ENCODE data around the gene LTB. TPM values are rescaled to one million over a fixed set of nuclear protein-coding genes. Genes with fewer than 3 reads are reported as not detected.

Gene LTB
- total and polyA plus RNA-seq, 9 of the 15 experiments (the other 6 are each of a cell fraction or from before 2014, with no cell fraction given): 0.07 to 0.51 TPM; not detected in 7

GRCh38 chr6:31559958-31560696, 22.1 kb downstream of the LTB start:
- Histone ChIP-seq H2AFZ (ENCODE audit: low read depth, low read length) (no peak overlapping the region), H3K9me3 (replicated peaks; ENCODE audit: control insufficient read depth, insufficient read depth, low read depth, low read length) (no peaks in the 10 kb centered on the region), H3K9me1 (ENCODE audit: control insufficient read depth, insufficient read depth, low read length) (peaks cover 6% of the 10 kb centered on the region), H3K4me2 (ENCODE audit: insufficient read depth, low read length) (peak overlapping the region; percentile 17; the same call in 1 of the 2 replicates), H3K27ac (ENCODE audit: extremely low read depth, low read depth, low read length) (peak overlapping the region; percentile 41), H3K4me3 (no peak overlapping the region), H4K20me1 (replicated peaks; ENCODE audit: control insufficient read depth, insufficient read depth, low read length) (no peaks in the 10 kb centered on the region), H3K27me3 (ENCODE audit: control insufficient read depth in 2 of 2, insufficient read depth in 2 of 2, low read length in 2 of 2) (no peaks in the 10 kb centered on the region), H3K4me1 (replicated peaks in 1 of 2; ENCODE audit: control insufficient read depth in 2 of 2, insufficient read depth in 2 of 2, low read length in 2 of 2) (peaks cover 47 to 64% of the 10 kb centered on the region in 2 experiments), H3K9ac (ENCODE audit: insufficient read depth in 1 of 2, low read depth in 2 of 2, low read length in 2 of 2) (peak overlapping the region; percentile 4 to 77; a peak in 2 of 4 replicates), H3K79me2 (ENCODE audit: control insufficient read depth, insufficient read depth, low read length) (no peaks in the 10 kb centered on the region), H3K36me3 (ENCODE audit: control insufficient read depth, insufficient read depth, low read length) (peaks cover 46% of the 10 kb centered on the region)
- in situ Hi-C loops (cut with MboI) (no loop called here), intact Hi-C loops (cut with micrococcal nuclease) (no loop called here)
- ATAC-seq (peak; percentile 79), DNase-seq (ENCODE audit: extremely low read depth in 1 of 4, low spot score in 3 of 4) (peak; percentile 66 to 92 (median 76)), FAIRE-seq (peak; percentile 88)
- POLR2A ChIA-PET: interaction anchor here (0.7 to 5.8 kb wide), 8 partner anchors 11 to 238 kb away, joined by 3 to 38 read pairs (median 4); partner anchors contain the start of genes ATP6V1G2, DDX39B, NFKBIL1 and PRRC2A
- BruUV-seq (replicated peaks): no TSS peak
- 8% methylated on average over 7 of the region's 7 CpGs for WGBS (ENCODE audit: insufficient coverage, low coverage, missing lambda C conversion rate)
- CTCF ChIA-PET (ENCODE audit: low intra/inter-chr PET ratio): no interaction called here
- TF ChIP-seq RBBP5 (IDR thresholded peaks at IDR 0.05; ENCODE audit: borderline replicate concordance, insufficient read depth, low read length, poor library complexity, severe bottlenecking): peak; percentile 32
- TF ChIP-seq TSHZ1 (CRISPR knock-in tag; IDR thresholded peaks at IDR 0.05): no peak
- 0 out of 2 replicates have a peak, but pooled peaks have one; percentile 19 for TF ChIP-seq GABPB1 (CRISPR knock-in tag; IDR thresholded peaks at IDR 0.05)
- no peak for TF ChIP-seq RNF219 (CRISPR knock-in tag; IDR thresholded peaks at IDR 0.05)
- peak; percentile 44; the same call in 1 of the 2 replicates for TF ChIP-seq SMAD3 (CRISPR knock-in tag; conservative IDR thresholded peaks at IDR 0.05)
- no peak for TF ChIP-seq SUPT5H (IDR thresholded peaks at IDR 0.05)

All from K562 (cell line).